Ectodermal cell (in vitro differentiated cells): ENCODE measurements around the gene TLL2. TPM values are rescaled to one million over a fixed set of nuclear protein-coding genes. Genes with fewer than 3 reads are reported as not detected.
"Not testable (repeated sequence)": the region's sequence is repeated elsewhere in the genome, so short reads cannot be mapped to it uniquely, and the experiment has no call there.

Experiments used
- H3K27ac ChIP-seq: 2 replicates; pipeline ENCODE4 v1.7.0; 2013; ENCODE audit warnings: mild to moderate bottlenecking, low read depth, low read length; ENCODE audit not compliant: insufficient read depth, poor library complexity, severe bottlenecking
- H3K27me3 ChIP-seq: 2 replicates; pipeline ENCODE4 v1.7.0; 2013; ENCODE audit warnings: mild to moderate bottlenecking, low read length; ENCODE audit not compliant: insufficient read depth, control insufficient read depth, poor library complexity, severe bottlenecking
- H3K36me3 ChIP-seq: one replicate; pipeline ENCODE4 v1.7.0; 2013; ENCODE audit warnings: low read length; ENCODE audit not compliant: control insufficient read depth, insufficient read depth
- H3K4me1 ChIP-seq: one replicate; pipeline ENCODE4 v1.7.0; 2013; ENCODE audit warnings: low read length; ENCODE audit not compliant: control insufficient read depth, insufficient read depth
- H3K4me3 ChIP-seq: 2 replicates; pipeline ENCODE4 v1.7.0; 2013; ENCODE audit warnings: low read depth, low read length, control low read depth; ENCODE audit not compliant: insufficient read depth
- H3K9me3 ChIP-seq: 2 replicates; pipeline ENCODE4 v1.7.0; 2013; ENCODE audit warnings: mild to moderate bottlenecking, low read length, moderate library complexity; ENCODE audit not compliant: control insufficient read depth
- WGBS, 2 experiments: methylation state at CpG; one replicate each; pipeline ENCODE4 v1.1.7; 2013; ENCODE audit warnings: missing lambda C conversion rate in 2 of 2; 5-methylcytosine and 5-hydroxymethylcytosine counted together
- polyA plus RNA-seq, 4 experiments: library from polyadenylated mRNA; stranded (reverse); fragments of 50-300 nt; gene quantifications; one replicate each; pipeline ENCODE4 v1.2.3, GENCODE V29; 2013

TLL2 gene
- 2.0 TPM for polyA plus RNA-seq (2013, experiment 1 of 4)
- polyA plus RNA-seq (2013, experiment 2 of 4): 1.7 TPM
- 0.64 TPM for polyA plus RNA-seq (2013, experiment 3 of 4)
- polyA plus RNA-seq (2013, experiment 4 of 4): 1.5 TPM

DNA sequence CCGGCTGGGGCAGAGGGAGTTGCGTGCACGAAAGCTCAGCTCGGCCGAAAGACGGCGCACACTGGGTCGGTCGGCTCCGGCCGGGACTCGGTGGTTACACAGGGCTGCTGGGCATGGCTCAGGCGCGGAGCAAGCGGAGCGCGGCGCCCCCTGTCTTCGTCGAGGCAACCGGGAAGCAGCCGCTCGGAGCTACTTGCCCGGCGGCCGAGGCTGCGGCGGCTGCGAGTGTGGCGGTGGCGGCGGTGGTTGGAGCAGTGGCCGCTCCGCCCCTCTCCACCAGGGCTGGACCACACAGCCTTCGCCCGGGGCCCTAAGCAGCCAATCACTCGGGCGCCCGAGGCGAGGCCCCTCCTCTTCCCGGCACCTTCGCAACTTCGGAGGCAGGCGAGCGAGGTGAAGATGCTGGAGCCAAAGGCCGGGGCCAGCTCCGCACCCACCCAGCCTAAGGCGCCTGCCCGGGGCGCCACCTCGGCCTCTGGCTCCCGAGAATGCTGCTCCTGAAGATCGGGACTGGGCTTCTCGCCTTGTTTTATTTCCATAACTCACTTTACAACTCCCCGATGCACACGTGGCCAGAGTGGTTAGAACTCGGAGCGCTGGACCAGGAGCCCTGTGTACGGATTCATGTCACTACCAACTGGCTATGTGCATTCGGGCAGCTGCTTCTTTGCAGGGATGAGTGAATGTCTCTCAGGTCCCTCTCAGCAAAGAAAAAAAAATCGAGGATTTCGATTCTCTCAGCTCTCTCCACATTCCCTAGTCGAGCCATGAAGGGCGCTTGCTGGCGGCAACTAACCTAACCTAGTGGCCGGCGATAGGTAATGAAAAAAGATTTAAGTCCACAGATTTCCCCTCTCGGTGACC is at the start of gene TLL2:
Gene TLL2, minus strand, starts transcription at position 229 of the 864 bp plus-strand sequence. CDS start 241 bp downstream, outside the sequence.
- H3K36me3 ChIP-seq: no peaks in the 10 kb centered on the region
- H3K4me3 ChIP-seq: peak within 1 kb of the TSS; percentile 55
- no peaks in the 10 kb centered on the region for H3K9me3 ChIP-seq
- H3K4me1 ChIP-seq: peaks cover 14% of the 10 kb centered on the region
- 3% methylated on average over 68 of the region's 68 CpGs for WGBS, 2 experiments
- peak within 1 kb of the TSS; percentile 66 for H3K27ac ChIP-seq
- H3K27me3 ChIP-seq: peaks cover 46% of the 10 kb centered on the region

DNA sequence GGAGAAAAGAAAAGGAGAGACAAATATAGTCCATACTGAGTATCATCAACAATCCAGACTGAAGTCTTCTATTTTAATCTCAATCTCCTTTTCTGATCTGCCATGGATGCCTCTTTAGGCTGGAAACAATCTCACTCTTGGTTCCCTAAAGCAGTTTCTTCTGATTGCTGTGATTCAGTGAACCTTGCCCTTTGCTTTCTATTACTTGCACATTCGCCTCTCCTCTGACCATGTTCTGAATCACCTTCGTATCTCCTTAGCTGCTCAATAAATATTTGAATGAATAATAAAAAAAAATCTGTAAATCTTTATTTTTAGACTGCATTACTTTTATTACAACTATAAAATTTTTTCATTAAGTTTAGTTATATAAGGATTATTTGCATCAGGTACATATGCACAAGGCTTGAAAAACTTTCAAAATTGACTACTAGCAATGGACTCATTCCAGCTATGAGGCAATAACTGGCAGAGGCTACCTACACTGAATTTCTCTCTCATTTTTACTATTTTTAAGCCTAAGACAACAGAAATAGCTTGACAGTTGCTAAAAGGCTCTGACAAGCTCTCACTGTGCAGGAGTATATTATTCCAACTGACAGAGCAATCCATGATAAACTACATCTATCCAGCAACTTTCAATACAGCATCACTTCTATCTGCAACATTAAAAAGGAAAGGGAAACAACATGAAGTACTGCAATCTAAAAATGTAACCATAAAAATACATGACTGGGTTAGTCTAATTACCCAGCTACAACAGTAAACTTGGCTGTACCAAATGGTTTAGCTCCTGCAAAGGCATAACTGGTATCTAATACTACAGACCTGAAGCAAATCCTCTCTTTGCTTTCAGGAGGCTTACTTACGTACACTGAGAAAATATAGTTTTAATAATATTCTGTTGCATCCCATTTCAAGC is 47.5 kb upstream of the TLL2 start:
- Histone ChIP-seq H3K4me1 (no peaks in the 10 kb centered on the region), H3K27ac (no peak overlapping the region), H3K9me3 (no peaks in the 10 kb centered on the region), H3K4me3 (no peak overlapping the region), H3K27me3 (no peaks in the 10 kb centered on the region), H3K36me3 (peaks cover 8% of the 10 kb centered on the region)
- 95 to 100% methylated on average over 2 of the region's 3 CpGs for WGBS, 2 experiments

DNA sequence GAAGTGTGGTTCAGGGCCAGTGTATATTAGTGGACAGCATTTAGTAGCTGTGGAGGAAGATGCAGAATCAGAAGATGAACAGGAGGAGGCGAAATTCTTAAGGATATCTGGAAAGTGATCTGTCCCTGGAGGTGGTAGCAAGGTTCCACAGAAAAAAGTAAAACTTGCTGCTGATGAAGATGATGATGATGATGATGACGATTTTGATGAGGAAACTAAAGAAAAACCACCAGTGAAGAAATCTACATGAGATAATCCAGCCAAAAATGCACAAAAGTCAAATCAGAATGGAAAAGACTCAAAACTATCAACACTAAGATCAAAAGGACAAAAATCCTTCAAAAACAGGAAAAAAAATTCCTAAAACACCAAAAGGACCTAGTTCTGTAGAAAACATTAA is 46.8 kb upstream of the TLL2 start:
- H3K9me3 ChIP-seq: no peaks in the 10 kb centered on the region
- 89 to 90% methylated on average over 2 of the region's 2 CpGs for WGBS, 2 experiments
- no peaks in the 10 kb centered on the region for H3K4me1 ChIP-seq
- no peaks in the 10 kb centered on the region for H3K27me3 ChIP-seq
- no peak overlapping the region for H3K4me3 ChIP-seq
- peaks cover 8% of the 10 kb centered on the region for H3K36me3 ChIP-seq
- H3K27ac ChIP-seq: no peak overlapping the region

DNA sequence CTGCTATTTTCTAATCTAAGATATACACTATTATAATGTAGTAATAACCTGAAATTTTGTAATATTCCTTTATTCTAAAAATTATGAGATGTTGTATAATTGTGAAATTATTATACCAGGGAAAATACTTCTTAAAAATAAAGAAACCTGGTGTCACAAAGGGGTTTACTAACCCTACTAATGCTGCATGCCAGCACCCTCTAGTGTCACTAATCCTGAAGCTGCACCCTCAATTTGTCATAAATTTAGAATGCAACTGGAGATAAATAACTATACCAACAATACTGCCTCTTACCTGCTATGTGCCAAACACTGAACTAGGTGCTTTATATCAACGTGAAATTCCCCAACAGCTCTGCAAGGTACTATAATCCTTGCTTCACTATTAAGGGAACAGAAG is 42.3 kb upstream of the TLL2 start:
- WGBS, 2 experiments: 79 to 84% methylated on average over 1 of the region's 1 CpG
- Histone ChIP-seq H3K27me3 (no peaks in the 10 kb centered on the region), H3K4me3 (no peak overlapping the region), H3K9me3 (no peaks in the 10 kb centered on the region), H3K36me3 (peaks cover 13% of the 10 kb centered on the region), H3K27ac (no peak overlapping the region), H3K4me1 (peaks cover 11% of the 10 kb centered on the region)

DNA sequence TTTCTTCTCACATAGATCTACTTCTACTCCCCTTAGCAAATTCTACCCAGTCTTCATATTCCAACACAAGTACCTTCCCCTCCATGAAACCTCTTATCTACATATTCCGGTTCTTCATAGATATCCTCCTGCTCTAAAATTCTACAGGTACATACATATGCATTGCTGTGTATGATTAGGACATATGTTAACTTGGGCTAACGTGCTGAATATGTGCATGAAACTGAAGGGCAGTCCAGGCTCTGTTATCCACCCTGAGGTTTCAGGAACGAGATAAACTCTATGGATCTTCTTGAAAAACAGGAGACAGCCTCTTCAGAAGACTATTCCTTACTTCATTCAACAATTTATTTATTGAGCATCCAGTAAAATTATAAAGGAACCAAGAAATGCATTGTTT is 41.6 kb upstream of the TLL2 start:
- H3K9me3 ChIP-seq: no peaks in the 10 kb centered on the region
- peaks cover 13% of the 10 kb centered on the region for H3K36me3 ChIP-seq
- H3K4me3 ChIP-seq: no peak overlapping the region
- no peak overlapping the region for H3K27ac ChIP-seq
- no peaks in the 10 kb centered on the region for H3K27me3 ChIP-seq
- WGBS, 2 experiments: 90 to 96% methylated on average over 3 of the region's 3 CpGs
- peaks cover 11% of the 10 kb centered on the region for H3K4me1 ChIP-seq

DNA sequence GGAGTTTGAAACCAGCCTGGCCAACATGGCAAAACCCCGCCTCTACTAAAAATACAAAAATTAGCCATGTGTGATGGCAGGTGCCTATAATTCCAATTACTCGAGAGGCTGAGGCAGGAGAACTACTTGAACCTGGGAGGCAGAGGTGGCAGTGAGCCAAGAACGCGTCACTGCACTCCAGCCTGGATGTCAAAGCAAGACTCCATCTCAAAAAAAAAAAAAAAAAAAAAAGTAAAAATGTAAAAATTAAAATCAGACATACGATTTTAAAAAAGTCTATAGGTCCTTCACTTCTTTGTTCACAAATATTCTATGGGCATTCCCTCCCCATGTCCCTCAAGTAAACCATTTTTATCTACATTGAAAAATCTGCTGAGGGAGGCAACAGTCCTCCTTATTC is 34.9 kb upstream of the TLL2 start:
- Histone ChIP-seq H3K9me3 (no peaks in the 10 kb centered on the region), H3K27me3 (no peaks in the 10 kb centered on the region), H3K27ac (no peak overlapping the region), H3K4me1 (no peaks in the 10 kb centered on the region), H3K4me3 (no peak overlapping the region), H3K36me3 (peaks cover 15% of the 10 kb centered on the region)
- 94 to 99% methylated on average over 5 of the region's 5 CpGs for WGBS, 2 experiments

DNA sequence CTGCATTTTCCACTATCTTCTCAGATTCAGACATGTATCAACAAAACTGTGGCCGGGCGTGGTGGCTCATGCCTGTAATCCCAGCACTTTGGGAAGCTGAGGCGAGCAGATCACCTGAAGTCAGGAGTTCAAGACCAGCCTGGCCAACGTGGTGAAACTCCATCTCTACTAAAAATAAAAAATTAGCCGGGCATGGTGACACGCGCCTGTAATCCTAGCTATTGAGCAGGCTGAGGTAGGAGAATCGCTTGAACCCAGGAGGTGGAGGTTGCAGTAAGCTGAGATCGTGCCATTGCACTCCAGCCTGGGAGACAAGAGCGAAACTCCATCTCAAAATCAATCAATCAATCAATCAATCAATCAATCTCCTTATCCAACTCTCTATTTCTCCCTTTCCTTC is 31.8 kb upstream of the TLL2 start:
- not testable (repeated sequence) for H3K9me3 ChIP-seq, H3K4me3 ChIP-seq, H3K27ac ChIP-seq, H3K4me1 ChIP-seq, H3K27me3 ChIP-seq
- peaks cover 15% of the 10 kb centered on the region for H3K36me3 ChIP-seq
- 93 to 95% methylated on average over 10 of the region's 10 CpGs for WGBS, 2 experiments

DNA sequence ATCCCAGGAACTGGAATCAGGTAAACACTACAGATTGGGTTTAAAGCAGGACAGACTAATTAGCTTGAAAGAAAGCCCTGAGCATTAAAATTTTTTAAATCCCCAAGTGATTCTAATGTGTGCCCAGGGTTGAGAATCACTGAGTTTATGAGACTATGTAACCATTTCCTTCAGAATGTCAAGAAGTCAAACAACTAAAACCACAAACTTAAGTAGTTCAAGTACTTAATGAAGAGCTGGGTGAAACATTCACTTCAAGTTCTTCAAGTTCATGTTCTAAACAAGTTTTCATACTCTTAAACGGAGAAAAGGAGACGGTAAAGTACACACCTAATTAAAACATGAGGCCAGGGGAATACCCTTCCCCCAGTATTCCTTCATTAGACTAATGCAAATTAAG is 28.2 kb upstream of the TLL2 start:
- no peak overlapping the region for H3K4me3 ChIP-seq
- H3K4me1 ChIP-seq: no peaks in the 10 kb centered on the region
- H3K27me3 ChIP-seq: no peaks in the 10 kb centered on the region
- H3K36me3 ChIP-seq: peaks cover 11% of the 10 kb centered on the region
- H3K27ac ChIP-seq: no peak overlapping the region
- H3K9me3 ChIP-seq: no peaks in the 10 kb centered on the region
- WGBS, 2 experiments: 93 to 95% methylated on average over 2 of the region's 2 CpGs

DNA sequence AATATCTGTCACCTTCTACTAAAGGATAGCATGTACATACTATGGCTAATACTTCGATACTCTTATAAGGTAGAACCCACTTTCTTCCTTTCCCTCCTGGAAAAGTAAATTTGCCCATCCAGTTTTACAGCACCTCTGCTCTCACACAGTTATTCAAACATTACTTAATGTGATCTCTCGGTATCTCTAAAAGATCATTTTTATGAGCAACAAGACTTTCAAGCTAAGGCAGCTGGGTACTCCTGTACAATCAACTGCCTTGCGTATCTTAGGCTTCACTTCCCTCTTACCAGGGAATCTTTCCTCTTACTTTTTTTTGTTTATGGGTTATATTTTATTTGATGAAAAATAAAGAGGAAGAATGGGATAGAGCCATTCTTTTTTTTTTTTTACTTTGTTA is 26.5 kb upstream of the TLL2 start:
- Histone ChIP-seq H3K9me3 (no peaks in the 10 kb centered on the region), H3K27ac (no peak overlapping the region), H3K27me3 (no peaks in the 10 kb centered on the region), H3K4me1 (no peaks in the 10 kb centered on the region), H3K4me3 (no peak overlapping the region), H3K36me3 (peaks cover 9% of the 10 kb centered on the region)
- 92 to 95% methylated on average over 3 of the region's 3 CpGs for WGBS, 2 experiments

DNA sequence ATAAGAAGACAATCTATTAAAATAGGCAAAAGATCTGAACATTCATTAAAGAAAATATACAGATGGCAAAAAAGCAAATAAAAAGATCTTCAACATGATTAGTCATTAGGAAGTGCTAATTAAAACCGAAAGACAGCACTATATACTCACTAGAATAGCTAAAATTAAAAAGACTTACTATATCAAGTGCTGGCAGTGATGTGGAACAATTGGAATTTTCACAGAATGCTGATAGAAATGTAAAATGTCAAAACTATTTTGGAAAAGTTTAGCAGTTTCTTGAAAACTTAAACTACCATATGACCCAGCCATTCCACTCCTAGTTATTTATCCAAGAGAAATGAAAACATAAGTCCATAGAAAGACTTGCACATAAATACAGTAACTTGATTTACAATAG is 25.0 kb upstream of the TLL2 start:
- Histone ChIP-seq H3K4me1 (no peaks in the 10 kb centered on the region), H3K36me3 (peaks cover 9% of the 10 kb centered on the region), H3K4me3 (no peak overlapping the region), H3K27ac (no peak overlapping the region), H3K9me3 (no peaks in the 10 kb centered on the region), H3K27me3 (no peaks in the 10 kb centered on the region)
- WGBS, 2 experiments: 100% methylated on average over 1 of the region's 1 CpG; no CpG with 5 or more reads in 1 of the 2 experiments
